Large intestine (tissue), 3 donors: ENCODE measurements around the gene CA12. TPM values are rescaled to one million over a fixed set of nuclear protein-coding genes. Genes with fewer than 3 reads are reported as not detected.

Experiments
- DNase-seq, 2 donors: peaks; one replicate each; pipeline versions ENCODE4 v3.0.0 to v3.0.0-alpha.2; 2013
- H3K27ac ChIP-seq: one replicate; pipeline ENCODE4 v1.5.1; 2013; ENCODE audit warnings: low read length
- H3K27me3 ChIP-seq: 2 replicates; pipeline ENCODE4 v1.6.1; 2013; ENCODE audit warnings: low read length; ENCODE audit not compliant: control insufficient read depth, insufficient read depth
- H3K36me3 ChIP-seq: 2 replicates; pipeline ENCODE4 v1.6.1; 2013; ENCODE audit warnings: low read length; ENCODE audit not compliant: control insufficient read depth, insufficient read depth
- H3K4me1 ChIP-seq: one replicate; pipeline ENCODE4 v1.6.1; 2013; ENCODE audit warnings: low read length; ENCODE audit not compliant: control insufficient read depth, insufficient read depth
- H3K4me3 ChIP-seq: one replicate; pipeline ENCODE4 v1.5.1; 2013; ENCODE audit warnings: low read length
- H3K9me3 ChIP-seq: one replicate; pipeline ENCODE4 v1.6.1; 2013; ENCODE audit warnings: mild to moderate bottlenecking, low read depth, low read length, moderate library complexity; ENCODE audit not compliant: control insufficient read depth
- WGBS: methylation state at CpG from one replicate; pipeline ENCODE4 v1.1.5; 2013; ENCODE audit warnings: low lambda C conversion rate; ENCODE audit not compliant: insufficient coverage; 5-methylcytosine and 5-hydroxymethylcytosine counted together
- polyA plus RNA-seq: library from polyadenylated mRNA; unstranded; fragments of 120-200 nt; gene quantifications from one replicate; pipeline ENCODE4 v1.2.1, GENCODE V29; 2013

CA12 gene
- polyA plus RNA-seq, 1 donor, result 1.0 TPM

- Histone ChIP-seq H3K27ac (peak overlapping the region; percentile 46), H3K36me3 (no peaks in the 10 kb centered on the region), H3K4me3 (no peak overlapping the region), H3K4me1 (peaks cover 41% of the 10 kb centered on the region), H3K9me3 (no peaks in the 10 kb centered on the region), H3K27me3 (no peaks in the 10 kb centered on the region)
- WGBS, result 68% methylated on average over 5 of the region's 15 CpGs
- DNase-seq, result no peak
These were observed 23.2 kb downstream of the CA12 start for GRCh38 chr15:63358241-63359029.

GRCh38 chr15:63357731-63358130, 23.9 kb downstream of the CA12 start:
- no CpG with 5 or more reads among the region's 3 CpGs for WGBS
- peak overlapping the region; percentile 46 for H3K27ac ChIP-seq

GRCh38 chr15:63357061-63357460, 24.6 kb downstream of the CA12 start:
- no peak for DNase-seq
- H3K27ac ChIP-seq, result peak overlapping the region; percentile 46
- H3K4me3 ChIP-seq, result no peak overlapping the region
- no peaks in the 10 kb centered on the region for H3K27me3 ChIP-seq
- H3K9me3 ChIP-seq, result no peaks in the 10 kb centered on the region
- peaks cover 43% of the 10 kb centered on the region for H3K4me1 ChIP-seq
- no peaks in the 10 kb centered on the region for H3K36me3 ChIP-seq
- WGBS, result 100% methylated on average over 1 of the region's 4 CpGs

More at GRCh38 chr15:63357731-63358130, 23.9 kb downstream of the CA12 start:
- no peaks in the 10 kb centered on the region for H3K36me3 ChIP-seq
- no peaks in the 10 kb centered on the region for H3K27me3 ChIP-seq
- peaks cover 43% of the 10 kb centered on the region for H3K4me1 ChIP-seq
- DNase-seq, result peak in 1 of 2 donors; percentile 61
- no peaks in the 10 kb centered on the region for H3K9me3 ChIP-seq
- no peak overlapping the region for H3K4me3 ChIP-seq

- peak overlapping the region; percentile 64 for H3K27ac ChIP-seq
- peak; percentile 20 to 64 for DNase-seq
These were observed 26.6 kb downstream of the CA12 start for GRCh38 chr15:63354821-63355650.

GRCh38 chr15:63353887-63354286, 27.8 kb downstream of the CA12 start:
- no CpG with 5 or more reads among the region's 5 CpGs for WGBS
- Histone ChIP-seq H3K27me3 (no peaks in the 10 kb centered on the region), H3K4me3 (no peak overlapping the region), H3K27ac (peak overlapping the region; percentile 64), H3K4me1 (peaks cover 42% of the 10 kb centered on the region), H3K36me3 (no peaks in the 10 kb centered on the region), H3K9me3 (no peaks in the 10 kb centered on the region)
- peak; percentile 29 to 68 for DNase-seq

More at GRCh38 chr15:63354821-63355650, 26.6 kb downstream of the CA12 start:
- H3K4me3 ChIP-seq, result no peak overlapping the region
- peaks cover 43% of the 10 kb centered on the region for H3K4me1 ChIP-seq
- no peaks in the 10 kb centered on the region for H3K27me3 ChIP-seq
- H3K9me3 ChIP-seq, result no peaks in the 10 kb centered on the region
- no CpG with 5 or more reads among the region's 22 CpGs for WGBS
- no peaks in the 10 kb centered on the region for H3K36me3 ChIP-seq

- Histone ChIP-seq H3K4me3 (no peak overlapping the region), H3K4me1 (peaks cover 36% of the 10 kb centered on the region)
These were observed 28.4 kb downstream of the CA12 start for GRCh38 chr15:63353261-63353660.

GRCh38 chr15:63352808-63353207, 28.8 kb downstream of the CA12 start:
- DNase-seq, result no peak
- Histone ChIP-seq H3K4me3 (no peak overlapping the region), H3K9me3 (no peaks in the 10 kb centered on the region), H3K36me3 (no peaks in the 10 kb centered on the region), H3K4me1 (peaks cover 35% of the 10 kb centered on the region), H3K27me3 (no peaks in the 10 kb centered on the region), H3K27ac (no peak overlapping the region)
- 84% methylated on average over 2 of the region's 4 CpGs for WGBS

More at GRCh38 chr15:63353261-63353660, 28.4 kb downstream of the CA12 start:
- no peak for DNase-seq
- Histone ChIP-seq H3K27ac (no peak overlapping the region), H3K27me3 (no peaks in the 10 kb centered on the region), H3K9me3 (no peaks in the 10 kb centered on the region), H3K36me3 (no peaks in the 10 kb centered on the region)
- WGBS, result 92% methylated on average over 2 of the region's 8 CpGs

GRCh38 chr15:63351170-63351569, 30.5 kb downstream of the CA12 start:
- Histone ChIP-seq H3K27me3 (no peaks in the 10 kb centered on the region), H3K36me3 (no peaks in the 10 kb centered on the region), H3K4me1 (peaks cover 23% of the 10 kb centered on the region), H3K4me3 (no peak overlapping the region), H3K9me3 (no peaks in the 10 kb centered on the region), H3K27ac (no peak overlapping the region)
- no peak for DNase-seq
- no CpG with 5 or more reads among the region's 4 CpGs for WGBS

GRCh38 chr15:63350178-63350621, 31.4 kb downstream of the CA12 start:
- Histone ChIP-seq H3K4me1 (peaks cover 19% of the 10 kb centered on the region), H3K36me3 (no peaks in the 10 kb centered on the region), H3K4me3 (no peak overlapping the region), H3K27me3 (no peaks in the 10 kb centered on the region), H3K9me3 (no peaks in the 10 kb centered on the region), H3K27ac (no peak overlapping the region)
- no peak for DNase-seq
- 85% methylated on average over 2 of the region's 5 CpGs for WGBS

GRCh38 chr15:63349621-63350020, 32.0 kb downstream of the CA12 start:
- Histone ChIP-seq H3K4me1 (peaks cover 13% of the 10 kb centered on the region), H3K27ac (no peak overlapping the region), H3K9me3 (no peaks in the 10 kb centered on the region), H3K27me3 (no peaks in the 10 kb centered on the region), H3K36me3 (no peaks in the 10 kb centered on the region), H3K4me3 (no peak overlapping the region)
- WGBS, result no CpG with 5 or more reads among the region's 5 CpGs
- DNase-seq, result no peak
